DOHH2 (cell line): ENCODE measurements around the gene PSG11.
"Not testable (repeated sequence)": the region's sequence is repeated elsewhere in the genome, so short reads cannot be mapped to it uniquely, and the experiment has no call there.

Source experiments
- CTCF ChIP-seq: fragments of 200-600 bp; sonication (generic); IDR thresholded peaks from one replicate; pipeline ENCODE4 v1.5.1; 2014; ENCODE audit warnings: antibody characterized with exemption, mild to moderate bottlenecking, low read depth, low read length; ENCODE audit not compliant: poor library complexity, severe bottlenecking
- EZH2phosphoT487 ChIP-seq: fragments of 200-600 bp; sonication (generic); IDR thresholded peaks from 2 replicates; pipeline ENCODE4 v1.6.1; 2017; ENCODE audit warnings: borderline replicate concordance, mild to moderate bottlenecking, antibody characterized with exemption, low read length, moderate library complexity, mixed read lengths

- TF ChIP-seq CTCF, EZH2phosphoT487: not testable (repeated sequence)
Measured at GRCh38 chr19:43031645-43032044, 5.4 kb upstream of the PSG11 start.
